Hepatocyte (in vitro differentiated cells): ENCODE results near the gene PLEKHF1.

Experiments
- CTCF ChIP-seq: fragments of 200-600 bp; sonication (generic); IDR thresholded peaks from 2 replicates; pipeline ENCODE4 v1.5.1; 2016; ENCODE audit warnings: antibody characterized with exemption, mild to moderate bottlenecking; ENCODE audit not compliant: poor library complexity
- EZH2 ChIP-seq: fragments of 200-600 bp; sonication (generic); IDR thresholded peaks from 2 replicates; pipeline ENCODE4 v1.6.1; 2016; ENCODE audit warnings: antibody characterized with exemption, mild to moderate bottlenecking, borderline replicate concordance
- EZH2phosphoT487 ChIP-seq: fragments of 200-600 bp; sonication (generic); IDR thresholded peaks from one replicate; pipeline ENCODE4 v1.6.1; 2018; ENCODE audit warnings: antibody characterized with exemption, mild to moderate bottlenecking, low read depth, moderate library complexity; ENCODE audit not compliant: unreplicated experiment, severe bottlenecking

- TF ChIP-seq EZH2 (no peak), CTCF (no peak), EZH2phosphoT487 (no peak)
Observed at GRCh38 chr19:29668746-29669609, 3.7 kb downstream of the PLEKHF1 start.
